OCI-LY3 (cell line): ENCODE data around the gene RACGAP1.

Experiments
- H2AFZ ChIP-seq: fragments of 200-600, 300-600 bp; shearing (Covaris generic); 2 replicates; pipeline ENCODE4 v1.6.0; 2014; ENCODE audit warnings: antibody characterized with exemption, low read depth, low read length
- H3K27ac ChIP-seq: fragments of 200-600, 300-600 bp; sonication (generic); 2 replicates; pipeline ENCODE4 v1.5.1; 2014; ENCODE audit warnings: mild to moderate bottlenecking, low read length, moderate library complexity, mixed read lengths
- H3K27me3 ChIP-seq: fragments of 200-600, 300-600 bp; sonication (generic); 2 replicates; pipeline ENCODE4 v1.6.1; 2014; ENCODE audit warnings: low read depth, low read length, mixed read lengths
- H3K36me3 ChIP-seq: fragments of 200-600, 300-600 bp; sonication (generic); replicated peaks from 2 replicates; pipeline ENCODE3; 2014; ENCODE audit warnings: low read depth, low read length, mixed read lengths
- H3K4me1 ChIP-seq: fragments of 300-600, 200-600 bp; sonication (generic); 2 replicates; pipeline ENCODE4 v1.6.1; 2014; ENCODE audit warnings: low read length, mixed read lengths
- H3K4me2 ChIP-seq: fragments of 200-600, 300-600 bp; sonication (generic); 2 replicates; pipeline ENCODE4 v1.6.1; 2014; ENCODE audit warnings: low read length, mixed read lengths
- H3K4me3 ChIP-seq: fragments of 300-600, 200-600 bp; sonication (generic); 2 replicates; pipeline ENCODE4 v1.5.1; 2014; ENCODE audit warnings: antibody characterized with exemption, mild to moderate bottlenecking, low read length, moderate library complexity
- H3K79me2 ChIP-seq: fragments of 300-600, 200-600 bp; shearing (Covaris generic); 2 replicates; pipeline ENCODE4 v1.6.1; 2014; ENCODE audit warnings: mild to moderate bottlenecking, low read length, mixed read lengths
- H3K9ac ChIP-seq: fragments of 300-600, 200-600 bp; shearing (Covaris generic); 2 replicates; pipeline ENCODE4 v1.6.0; 2014; ENCODE audit warnings: mild to moderate bottlenecking, low read length, moderate library complexity
- H3K9me3 ChIP-seq: fragments of 200-600, 300-600 bp; shearing (Covaris generic); 2 replicates; pipeline ENCODE4 v1.6.1; 2014; ENCODE audit warnings: low read length, mixed read lengths; ENCODE audit not compliant: insufficient read depth
- H4K20me1 ChIP-seq: fragments of 200-600, 300-600 bp; sonication (generic); 2 replicates; pipeline ENCODE4 v1.6.1; 2016; ENCODE audit warnings: low read length, mixed read lengths; ENCODE audit not compliant: insufficient read depth
- EZH2phosphoT487 ChIP-seq: fragments of 200-600 bp; shearing (Covaris generic); IDR thresholded peaks from 2 replicates; pipeline ENCODE4 v1.6.1; 2018; ENCODE audit warnings: antibody characterized with exemption, mixed run types, low read depth
- TF ChIP-seq, protein P1 (sequence below): fragments of 200-600, 300-600 bp; sonication (generic); IDR thresholded peaks from 2 replicates; pipeline ENCODE4 v1.5.1; 2014; ENCODE audit warnings: antibody characterized with exemption, low read length, low read depth

RACGAP1 gene

GRCh38 chr12:49967042-49967776, 58.1 kb downstream of the RACGAP1 start:
- Histone ChIP-seq H3K27me3 (peaks cover 37% of the 10 kb centered on the region), H3K27ac (no peak overlapping the region), H3K36me3 (no peaks in the 10 kb centered on the region), H3K4me3 (peak overlapping the region; percentile 82), H4K20me1 (no peaks in the 10 kb centered on the region), H3K9me3 (no peaks in the 10 kb centered on the region), H3K4me2 (peak overlapping the region; percentile 96), H3K9ac (peak overlapping the region; percentile 69), H2AFZ (peak overlapping the region; percentile 95), H3K79me2 (no peaks in the 10 kb centered on the region), H3K4me1 (peaks cover 12% of the 10 kb centered on the region; the same call in 1 of the 2 replicates)
- TF ChIP-seq EZH2phosphoT487: no peak
- TF ChIP-seq, protein P1, sequence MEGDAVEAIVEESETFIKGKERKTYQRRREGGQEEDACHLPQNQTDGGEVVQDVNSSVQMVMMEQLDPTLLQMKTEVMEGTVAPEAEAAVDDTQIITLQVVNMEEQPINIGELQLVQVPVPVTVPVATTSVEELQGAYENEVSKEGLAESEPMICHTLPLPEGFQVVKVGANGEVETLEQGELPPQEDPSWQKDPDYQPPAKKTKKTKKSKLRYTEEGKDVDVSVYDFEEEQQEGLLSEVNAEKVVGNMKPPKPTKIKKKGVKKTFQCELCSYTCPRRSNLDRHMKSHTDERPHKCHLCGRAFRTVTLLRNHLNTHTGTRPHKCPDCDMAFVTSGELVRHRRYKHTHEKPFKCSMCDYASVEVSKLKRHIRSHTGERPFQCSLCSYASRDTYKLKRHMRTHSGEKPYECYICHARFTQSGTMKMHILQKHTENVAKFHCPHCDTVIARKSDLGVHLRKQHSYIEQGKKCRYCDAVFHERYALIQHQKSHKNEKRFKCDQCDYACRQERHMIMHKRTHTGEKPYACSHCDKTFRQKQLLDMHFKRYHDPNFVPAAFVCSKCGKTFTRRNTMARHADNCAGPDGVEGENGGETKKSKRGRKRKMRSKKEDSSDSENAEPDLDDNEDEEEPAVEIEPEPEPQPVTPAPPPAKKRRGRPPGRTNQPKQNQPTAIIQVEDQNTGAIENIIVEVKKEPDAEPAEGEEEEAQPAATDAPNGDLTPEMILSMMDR: peak; percentile 75

DNA sequence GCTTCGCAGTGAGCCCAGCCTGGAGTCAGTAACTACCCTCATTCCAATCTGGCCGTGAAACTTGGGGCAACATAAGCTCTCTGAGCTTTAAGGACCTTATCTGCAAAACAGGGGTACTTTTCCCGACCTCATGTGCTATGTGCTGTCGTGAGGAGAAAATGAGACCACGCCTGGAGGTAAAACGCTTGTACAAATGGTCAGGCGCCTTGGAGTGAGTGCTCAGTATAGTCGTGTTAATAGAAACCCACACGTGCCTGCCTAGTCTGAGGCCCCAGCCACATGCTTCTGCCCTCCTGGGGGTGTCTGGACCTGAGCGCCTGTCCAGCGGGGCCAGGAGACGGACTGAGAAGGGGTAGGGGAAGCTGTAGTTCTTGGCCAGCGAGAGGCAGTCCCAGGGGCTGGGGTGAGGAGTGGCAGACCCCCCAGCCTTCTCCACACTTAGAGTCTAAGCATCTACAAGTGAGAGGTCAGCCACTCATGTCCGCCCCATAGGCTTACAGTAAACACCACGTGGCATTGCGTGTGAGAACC, 58.7 kb downstream of the RACGAP1 start:
- H3K9ac ChIP-seq: peak overlapping the region; percentile 69; the same call in 1 of the 2 replicates
- peaks cover 32% of the 10 kb centered on the region for H3K27me3 ChIP-seq
- H3K27ac ChIP-seq: no peak overlapping the region
- H3K36me3 ChIP-seq: no peaks in the 10 kb centered on the region
- peak overlapping the region; percentile 82 for H3K4me3 ChIP-seq
- no peak for TF ChIP-seq EZH2phosphoT487
- TF ChIP-seq, protein P1: no peak
- H4K20me1 ChIP-seq: no peaks in the 10 kb centered on the region
- H3K4me2 ChIP-seq: peak overlapping the region; percentile 96
- H3K79me2 ChIP-seq: no peaks in the 10 kb centered on the region
- H3K4me1 ChIP-seq: peaks cover 12% of the 10 kb centered on the region; the same call in 1 of the 2 replicates
- peak overlapping the region; percentile 95 for H2AFZ ChIP-seq
- H3K9me3 ChIP-seq: no peaks in the 10 kb centered on the region

GRCh38 chr12:49965836-49966235, 59.5 kb downstream of the RACGAP1 start:
- peaks cover 12% of the 10 kb centered on the region; the same call in 1 of the 2 replicates for H3K4me1 ChIP-seq

More at GRCh38 chr12:49965836-49966235, 59.5 kb downstream of the RACGAP1 start:
- Histone ChIP-seq H3K27me3 (peaks cover 25% of the 10 kb centered on the region), H3K79me2 (no peaks in the 10 kb centered on the region), H3K4me3 (no peak overlapping the region), H3K36me3 (no peaks in the 10 kb centered on the region), H3K9ac (no peak overlapping the region), H3K4me2 (no peak overlapping the region), H3K9me3 (no peaks in the 10 kb centered on the region), H3K27ac (no peak overlapping the region), H4K20me1 (no peaks in the 10 kb centered on the region), H2AFZ (no peak overlapping the region)
- TF ChIP-seq EZH2phosphoT487: no peak
- TF ChIP-seq, protein P1: no peak
